Neural progenitor cell (in vitro differentiated cells): ENCODE measurements around the gene GHR.

Experiments
- EZH2 ChIP-seq: fragments of 200-600 bp; sonication (generic); IDR thresholded peaks from 2 replicates; pipeline ENCODE4 v1.6.1; 2017; ENCODE audit warnings: antibody characterized with exemption, mild to moderate bottlenecking, moderate library complexity
- EZH2phosphoT487 ChIP-seq: fragments of 200-600 bp; sonication (generic); IDR thresholded peaks from 2 replicates; pipeline ENCODE4 v1.6.1; 2017; ENCODE audit warnings: antibody characterized with exemption
- TF ChIP-seq, protein P1 (sequence below): fragments of 200-600 bp; sonication (generic); IDR thresholded peaks from 2 replicates; pipeline ENCODE4 v1.5.1; 2017; ENCODE audit warnings: antibody characterized with exemption, mild to moderate bottlenecking

GRCh38 chr5:42553461-42553860, 130.2 kb downstream of the GHR start:
- TF ChIP-seq, protein P1, sequence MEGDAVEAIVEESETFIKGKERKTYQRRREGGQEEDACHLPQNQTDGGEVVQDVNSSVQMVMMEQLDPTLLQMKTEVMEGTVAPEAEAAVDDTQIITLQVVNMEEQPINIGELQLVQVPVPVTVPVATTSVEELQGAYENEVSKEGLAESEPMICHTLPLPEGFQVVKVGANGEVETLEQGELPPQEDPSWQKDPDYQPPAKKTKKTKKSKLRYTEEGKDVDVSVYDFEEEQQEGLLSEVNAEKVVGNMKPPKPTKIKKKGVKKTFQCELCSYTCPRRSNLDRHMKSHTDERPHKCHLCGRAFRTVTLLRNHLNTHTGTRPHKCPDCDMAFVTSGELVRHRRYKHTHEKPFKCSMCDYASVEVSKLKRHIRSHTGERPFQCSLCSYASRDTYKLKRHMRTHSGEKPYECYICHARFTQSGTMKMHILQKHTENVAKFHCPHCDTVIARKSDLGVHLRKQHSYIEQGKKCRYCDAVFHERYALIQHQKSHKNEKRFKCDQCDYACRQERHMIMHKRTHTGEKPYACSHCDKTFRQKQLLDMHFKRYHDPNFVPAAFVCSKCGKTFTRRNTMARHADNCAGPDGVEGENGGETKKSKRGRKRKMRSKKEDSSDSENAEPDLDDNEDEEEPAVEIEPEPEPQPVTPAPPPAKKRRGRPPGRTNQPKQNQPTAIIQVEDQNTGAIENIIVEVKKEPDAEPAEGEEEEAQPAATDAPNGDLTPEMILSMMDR = no peak
- TF ChIP-seq EZH2 (no peak), EZH2phosphoT487 (no peak)
